ENCODE data around the gene DUSP15.

- TF ChIP-seq EZH2phosphoT487 (IDR thresholded peaks at IDR 0.05; ENCODE audit: borderline replicate concordance, low read length): no peak
- TF ChIP-seq CTCF (conservative IDR thresholded peaks at IDR 0.05; ENCODE audit: low read depth, low read length): no peak
Observed at GRCh38 chr20:31860390-31861134, 9.8 kb downstream of the DUSP15 start.
